B cell (primary cell): ENCODE measurements around the gene RENBP. TPM values are rescaled to one million over a fixed set of nuclear protein-coding genes. Genes with fewer than 3 reads are reported as not detected.

Experiments
- ATAC-seq: fragments of 200-7000 bp; cut with Tn5 transposase; one replicate; pipeline ENCODE4 v1.10.0; 2021; ENCODE audit warnings: low read depth, mild to moderate bottlenecking, moderate number of reproducible peaks, moderate library complexity
- CTCF ChIA-PET: fragments of 350-600 bp; sonication (Branson Sonifier 250); formaldehyde crosslinking; loops from one replicate; lab custom pipeline; 2021; ENCODE audit warnings: antibody characterized with exemption, inconsistent platforms; lab: Charles Lee
- POLR2A ChIA-PET: fragments of 350-600 bp; sonication (Branson Sonifier 250); formaldehyde crosslinking; loops from one replicate; lab custom pipeline; 2021; ENCODE audit warnings: antibody characterized with exemption; lab: Charles Lee
- DNase-seq: peaks from one replicate; pipeline ENCODE4 v3.0.0; 2013
- H2AFZ ChIP-seq: 2 replicates; pipeline ENCODE4 v1.6.1; 2012; ENCODE audit warnings: mild to moderate bottlenecking, low read depth, low read length; ENCODE audit not compliant: insufficient read depth, poor library complexity, severe bottlenecking
- H3K27ac ChIP-seq, 2 donors: 1 replicate in 1 of 2; 2 replicates in 1 of 2; pipeline ENCODE4 v1.5.1; 2012 to 2013; ENCODE audit warnings: low read length in 2 of 2, mild to moderate bottlenecking in 2 of 2, moderate library complexity in 1 of 2
- H3K27me3 ChIP-seq, 4 experiments: fragments of 200-600 bp in 1 of 4; sonication (generic) in 1 of 4; replicated peaks in 1 of 4; 1 replicate in 2 of 4; 2 replicates in 2 of 4; pipeline versions ENCODE4 v1.6.1 to v1.7.0; 2013 to 2016; ENCODE audit warnings: low read length in 3 of 4, mild to moderate bottlenecking in 2 of 4, mixed read lengths in 1 of 4, moderate library complexity in 1 of 4; ENCODE audit not compliant: insufficient read depth in 4 of 4, control insufficient read depth in 3 of 4; ENCODE audit errors: control extremely low read depth in 1 of 4
- H3K36me3 ChIP-seq, 2 experiments: replicated peaks in 1 of 2; 1 replicate in 1 of 2; 2 replicates in 1 of 2; pipeline versions ENCODE4 v1.6.1 to v1.7.1; 2013; ENCODE audit warnings: low read length in 1 of 2; ENCODE audit not compliant: insufficient read depth in 2 of 2, control insufficient read depth in 1 of 2; ENCODE audit errors: control extremely low read depth in 1 of 2, extremely low read depth in 1 of 2
- H3K4me1 ChIP-seq, 2 donors: fragments of 200-600 bp in 1 of 2; sonication (generic) in 1 of 2; 1 replicate in 1 of 2; 2 replicates in 1 of 2; pipeline versions ENCODE4 v1.5.1 to v1.6.1; 2013 to 2017; ENCODE audit warnings: low read length in 2 of 2; ENCODE audit not compliant: control insufficient read depth in 2 of 2, insufficient read depth in 2 of 2
- H3K4me2 ChIP-seq: replicated peaks from 2 replicates; pipeline ENCODE3; 2012; ENCODE audit warnings: mild to moderate bottlenecking, low read depth, low read length; ENCODE audit not compliant: poor library complexity, severe bottlenecking
- H3K4me3 ChIP-seq, 5 experiments: fragments of 200-600 bp in 1 of 5; sonication (generic) in 1 of 5; 1 replicate in 3 of 5; 2 replicates in 2 of 5; pipeline versions ENCODE4 v1.5.1 to v1.7.0; 2011 to 2016; ENCODE audit warnings: low read length in 4 of 5, mild to moderate bottlenecking in 4 of 5, low read depth in 2 of 5, control low read depth in 1 of 5, moderate library complexity in 1 of 5; ENCODE audit not compliant: insufficient read depth in 1 of 5; ENCODE audit errors: control extremely low read depth in 1 of 5, extremely low read depth in 1 of 5
- H3K79me2 ChIP-seq: fragments of 200-600 bp; sonication (generic); one replicate; pipeline ENCODE4 v1.6.0; 2016; ENCODE audit warnings: low read length; ENCODE audit not compliant: control insufficient read depth, insufficient read depth
- H3K9ac ChIP-seq: fragments of 200-600 bp; sonication (generic); 2 replicates; pipeline ENCODE4 v1.6.1; 2017; ENCODE audit warnings: mild to moderate bottlenecking, low read length, moderate library complexity
- H3K9me3 ChIP-seq, 3 donors: one replicate each; pipeline versions ENCODE4 v1.6.1 to v1.7.1; 2013; ENCODE audit warnings: low read length in 2 of 3; ENCODE audit not compliant: control insufficient read depth in 2 of 3, insufficient read depth in 1 of 3; ENCODE audit errors: control extremely low read depth in 1 of 3
- H4K20me1 ChIP-seq: 2 replicates; pipeline ENCODE4 v1.6.0; 2012; ENCODE audit warnings: mild to moderate bottlenecking, low read length; ENCODE audit not compliant: insufficient read depth, control insufficient read depth, poor library complexity, severe bottlenecking
- H3K27ac Mint-ChIP-seq: one replicate; pipeline ENCODE4 v1.8.0; 2021; ENCODE audit warnings: mixed read lengths
- H3K27me3 Mint-ChIP-seq: one replicate; pipeline ENCODE4 v1.8.0; 2021; ENCODE audit warnings: mixed read lengths
- H3K4me1 Mint-ChIP-seq: one replicate; pipeline ENCODE4 v1.8.0; 2021; ENCODE audit warnings: mixed read lengths
- H3K4me3 Mint-ChIP-seq: one replicate; pipeline ENCODE4 v1.8.0; 2021; ENCODE audit warnings: mixed read lengths
- H3K9me3 Mint-ChIP-seq: one replicate; pipeline ENCODE4 v1.8.0; 2022; ENCODE audit warnings: mixed read lengths; ENCODE audit not compliant: insufficient read depth
- EZH2 ChIP-seq: IDR thresholded peaks from 2 replicates; pipeline ENCODE4 v1.6.1; 2012; ENCODE audit warnings: borderline replicate concordance, low read depth, mild to moderate bottlenecking, moderate library complexity, low read length; ENCODE audit not compliant: insufficient read depth, poor library complexity, severe bottlenecking
- WGBS: methylation state at CpG from one replicate; pipeline ENCODE4 v1.1.5; 2013; ENCODE audit warnings: missing lambda C conversion rate; ENCODE audit not compliant: insufficient coverage; 5-methylcytosine and 5-hydroxymethylcytosine counted together
- intact Hi-C: fragments of 100-400 bp; cut with micrococcal nuclease; formaldehyde crosslinking; loops from one replicate; pipeline ENCODE4 v1.10.0; 2022
- polyA plus RNA-seq: library from polyadenylated mRNA; depleted of rRNA; stranded (reverse); fragments of >200 nt; gene quantifications from 2 replicates; pipeline ENCODE4 v1.2.3, GENCODE V29; 2012
- total RNA-seq, 2 donors: library from RNA; stranded (reverse); fragments of 120-200 nt in 1 of 2; gene quantifications; 1 replicate in 1 of 2; 2 replicates in 1 of 2; pipeline versions ENCODE4 v1.2.3 to v1.2.4, GENCODE V29; 2013 to 2022
- TF ChIP-seq, protein P1 (sequence below): fragments of 200-600 bp; IDR thresholded peaks from one replicate; pipeline ENCODE4 v1.8.0; 2022; ENCODE audit warnings: antibody characterized with exemption, mild to moderate bottlenecking

RENBP gene
- total and polyA plus RNA-seq, 2 donors (not counting 1 experiment from before 2014, with no cell fraction given), result 30.6 to 39.2 TPM

DNA sequence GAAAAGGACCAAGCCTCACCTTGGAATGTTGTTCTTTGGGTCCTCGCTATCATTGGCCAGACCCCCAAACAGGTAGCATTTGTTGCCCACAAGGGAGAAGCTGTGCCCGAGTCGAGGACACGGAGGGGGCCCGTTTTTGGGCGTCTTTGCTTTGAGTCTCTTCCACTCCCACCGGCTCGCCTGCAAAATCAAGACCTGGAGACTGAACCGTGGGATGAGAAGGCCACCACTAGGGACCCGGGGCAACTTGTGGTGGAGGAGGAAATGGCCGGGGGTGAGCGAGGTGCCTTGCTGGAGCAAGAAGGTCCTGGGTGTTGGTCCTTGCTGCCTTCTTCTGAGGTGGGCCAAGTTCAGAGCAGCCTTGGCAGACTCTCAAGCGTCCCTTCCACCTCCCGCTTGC is 19.7 kb upstream of the RENBP start:
- Mint-ChIP-seq H3K4me1 (peaks cover 33% of the 10 kb centered on the region), H3K27ac (no peak overlapping the region), H3K4me3 (no peak overlapping the region), H3K9me3 (no peaks in the 10 kb centered on the region), H3K27me3 (no peaks in the 10 kb centered on the region)
- WGBS, result 92% methylated on average over 11 of the region's 14 CpGs
- ATAC-seq (no peak), DNase-seq (no peak)
- Histone ChIP-seq H3K4me1 (peaks cover 36 to 45% of the 10 kb centered on the region in 2 donors), H3K4me2 (no peak overlapping the region), H2AFZ (no peak overlapping the region), H3K79me2 (peaks cover 88% of the 10 kb centered on the region), H3K9ac (no peak overlapping the region), H3K36me3 (peaks cover 0 to 56% of the 10 kb centered on the region in 2 experiments), H3K4me3 (no peak overlapping the region), H3K27ac (no peak overlapping the region), H3K9me3 (no peaks in the 10 kb centered on the region), H4K20me1 (peaks cover 70% of the 10 kb centered on the region), H3K27me3 (no peaks in the 10 kb centered on the region)
- ChIA-PET POLR2A (no interaction called here), CTCF (no interaction called here)
- no peak for TF ChIP-seq EZH2
- TF ChIP-seq, protein P1, sequence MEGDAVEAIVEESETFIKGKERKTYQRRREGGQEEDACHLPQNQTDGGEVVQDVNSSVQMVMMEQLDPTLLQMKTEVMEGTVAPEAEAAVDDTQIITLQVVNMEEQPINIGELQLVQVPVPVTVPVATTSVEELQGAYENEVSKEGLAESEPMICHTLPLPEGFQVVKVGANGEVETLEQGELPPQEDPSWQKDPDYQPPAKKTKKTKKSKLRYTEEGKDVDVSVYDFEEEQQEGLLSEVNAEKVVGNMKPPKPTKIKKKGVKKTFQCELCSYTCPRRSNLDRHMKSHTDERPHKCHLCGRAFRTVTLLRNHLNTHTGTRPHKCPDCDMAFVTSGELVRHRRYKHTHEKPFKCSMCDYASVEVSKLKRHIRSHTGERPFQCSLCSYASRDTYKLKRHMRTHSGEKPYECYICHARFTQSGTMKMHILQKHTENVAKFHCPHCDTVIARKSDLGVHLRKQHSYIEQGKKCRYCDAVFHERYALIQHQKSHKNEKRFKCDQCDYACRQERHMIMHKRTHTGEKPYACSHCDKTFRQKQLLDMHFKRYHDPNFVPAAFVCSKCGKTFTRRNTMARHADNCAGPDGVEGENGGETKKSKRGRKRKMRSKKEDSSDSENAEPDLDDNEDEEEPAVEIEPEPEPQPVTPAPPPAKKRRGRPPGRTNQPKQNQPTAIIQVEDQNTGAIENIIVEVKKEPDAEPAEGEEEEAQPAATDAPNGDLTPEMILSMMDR, result no peak
- intact Hi-C loops, result loop anchor here (10.0 kb wide), 1 partner anchor 1019 kb away; no protein-coding TSS in a partner anchor

GRCh38 chrX:153963546-153963945 is 19.1 kb upstream of the RENBP start:
- Histone ChIP-seq H3K27me3 (no peaks in the 10 kb centered on the region), H3K4me2 (no peak overlapping the region), H2AFZ (no peak overlapping the region), H3K4me3 (no peak overlapping the region), H3K27ac (no peak overlapping the region), H3K36me3 (peaks cover 0 to 61% of the 10 kb centered on the region in 2 experiments), H4K20me1 (peaks cover 65% of the 10 kb centered on the region), H3K4me1 (peaks cover 30 to 39% of the 10 kb centered on the region in 2 donors), H3K9me3 (no peaks in the 10 kb centered on the region), H3K79me2 (peaks cover 83% of the 10 kb centered on the region), H3K9ac (no peak overlapping the region)
- Mint-ChIP-seq H3K27me3 (no peaks in the 10 kb centered on the region), H3K4me3 (no peak overlapping the region), H3K9me3 (no peaks in the 10 kb centered on the region), H3K27ac (no peak overlapping the region), H3K4me1 (peaks cover 28% of the 10 kb centered on the region)
- TF ChIP-seq, protein P1, result no peak
- TF ChIP-seq EZH2, result no peak
- 100% methylated on average over 6 of the region's 12 CpGs for WGBS
- intact Hi-C loops, result loop anchor here (10.0 kb wide), 1 partner anchor 1019 kb away; no protein-coding TSS in a partner anchor
- ChIA-PET CTCF (no interaction called here), POLR2A (no interaction called here)
- DNase-seq, result no peak
- ATAC-seq, result no peak
